ENCODE measurements around the gene PGBD1.

Gene PGBD1

DNA sequence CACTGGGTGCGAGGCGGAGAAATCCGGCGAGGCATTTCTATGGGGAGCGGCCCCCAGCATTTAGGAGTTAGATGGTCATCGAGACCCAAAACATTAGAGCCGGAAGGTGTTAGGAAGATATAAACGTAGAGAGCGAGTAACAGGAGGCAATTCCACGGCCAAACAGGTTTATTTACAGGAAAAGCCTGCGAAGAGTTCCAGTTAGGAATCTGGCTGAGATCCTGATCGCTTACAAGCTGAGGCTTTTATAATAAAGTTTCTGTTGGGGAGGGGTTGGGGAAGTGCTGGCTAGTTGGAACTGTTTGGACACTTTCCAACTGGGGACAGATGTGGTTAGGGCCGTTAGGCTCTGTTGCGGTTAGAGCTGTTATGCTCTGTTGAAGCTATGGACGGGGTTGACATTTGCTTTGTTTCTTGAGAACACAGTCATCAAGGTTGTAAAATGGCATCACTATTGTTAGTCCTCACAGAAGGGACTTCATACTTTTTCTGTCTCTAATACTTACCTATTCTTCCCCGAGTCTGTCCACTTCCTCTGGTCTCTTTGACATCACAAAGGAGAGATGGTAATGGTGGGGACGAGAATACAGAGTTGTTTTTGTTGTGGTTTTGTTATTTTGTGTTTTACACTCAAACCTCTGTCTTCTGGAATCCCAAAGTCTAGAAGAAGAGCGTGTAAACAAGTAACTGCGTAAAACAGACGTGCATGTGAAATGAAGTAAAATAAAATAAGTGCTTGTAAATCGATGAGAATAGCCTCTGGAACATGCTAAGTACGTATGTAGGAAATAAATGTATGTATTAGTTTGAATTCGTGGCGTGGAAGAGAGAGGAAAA is 55.1 kb downstream of the PGBD1 start:
- ATAC-seq = peak; percentile 33 to 37

DNA sequence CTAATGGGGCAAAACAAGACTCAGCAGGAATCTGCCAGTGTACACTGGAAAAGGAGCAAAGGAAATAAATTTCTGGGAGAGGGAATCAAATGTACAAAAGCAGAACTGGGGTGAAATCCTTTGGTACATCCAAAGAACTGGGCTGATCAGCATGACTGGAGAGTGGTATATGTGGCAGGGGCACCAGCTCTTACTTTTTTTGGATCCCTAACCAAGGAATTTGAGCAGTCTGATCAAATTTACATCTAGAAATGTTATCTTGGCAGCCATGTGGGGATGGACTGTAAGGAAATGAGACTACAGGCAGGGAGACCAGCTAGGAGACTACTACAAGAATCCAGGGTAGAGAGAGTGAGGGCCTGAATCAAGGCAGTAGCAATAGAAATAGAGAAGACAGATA is 55.7 kb downstream of the PGBD1 start:
- no peak for ATAC-seq

DNA sequence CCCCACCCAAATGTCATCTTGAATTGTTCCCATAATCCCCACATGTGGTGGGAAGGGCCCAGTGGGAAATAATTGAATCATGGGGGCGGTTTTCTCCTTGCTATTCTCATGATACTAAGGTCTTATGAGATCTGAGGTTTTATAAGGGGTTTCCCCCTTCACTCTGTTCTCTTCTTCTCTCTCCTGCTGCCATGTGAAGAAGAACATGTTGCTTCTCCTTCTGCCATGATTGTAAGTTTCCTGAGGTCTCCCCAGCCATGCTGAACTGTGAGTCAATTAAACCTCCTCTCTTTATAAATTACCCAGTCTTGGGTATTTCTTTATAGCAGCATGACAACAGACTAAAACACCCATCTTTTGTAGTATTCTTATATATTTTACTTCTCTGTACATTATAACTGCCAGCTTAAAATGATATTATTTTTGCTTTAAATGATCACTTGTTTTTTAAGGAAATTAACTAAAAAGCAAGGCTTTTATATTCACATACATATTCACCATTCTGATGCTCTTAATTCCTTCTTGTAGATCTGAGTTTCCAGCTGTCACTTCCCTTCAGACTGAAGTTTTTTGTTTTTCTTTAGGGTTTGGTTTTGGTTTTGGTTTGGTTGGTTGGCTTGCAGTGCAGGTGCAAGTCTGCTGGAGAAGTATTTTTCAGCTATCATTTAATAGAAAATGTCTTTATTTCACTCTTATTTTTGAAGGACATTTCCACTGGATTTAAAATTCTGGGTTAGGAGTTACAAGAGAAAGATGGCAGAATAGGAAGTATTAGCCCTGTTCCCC is 59.1 kb downstream of the PGBD1 start:
- ATAC-seq = no peak

DNA sequence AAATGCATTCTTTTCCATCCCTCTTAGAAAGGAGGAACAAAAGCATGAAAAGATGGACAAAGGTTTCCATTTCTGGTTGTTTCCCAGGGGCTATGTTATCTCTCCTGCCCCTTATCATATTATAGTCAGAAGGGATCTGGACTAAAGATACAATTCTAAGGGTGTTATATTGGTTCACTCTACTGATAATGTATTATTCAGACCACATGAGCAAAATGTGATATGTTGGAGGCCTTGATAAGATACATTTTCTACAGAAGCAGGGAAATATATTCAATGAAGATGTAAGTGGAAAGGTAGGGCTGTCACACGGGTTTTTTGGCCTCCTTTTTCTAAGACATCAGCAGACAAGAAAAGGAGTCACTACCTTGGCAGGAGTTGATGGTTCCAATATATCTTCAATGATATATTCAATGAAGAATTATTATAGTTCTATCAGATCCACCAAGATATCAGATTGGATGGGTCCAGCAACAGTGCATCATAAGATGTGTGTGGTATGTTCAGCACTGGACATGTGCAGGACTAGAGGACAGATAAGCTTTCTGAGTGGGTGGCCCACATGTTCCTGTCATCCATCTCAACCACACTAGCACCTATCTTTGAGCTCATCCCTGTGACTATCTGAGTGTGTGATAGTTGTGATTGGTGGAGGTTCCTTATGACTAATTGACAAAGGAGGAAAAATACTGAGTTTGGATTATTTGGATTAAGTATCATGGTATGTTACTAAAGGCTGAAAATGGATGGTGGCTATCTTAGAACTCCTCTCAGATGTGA is 62.7 kb downstream of the PGBD1 start:
- no peak for ATAC-seq

DNA sequence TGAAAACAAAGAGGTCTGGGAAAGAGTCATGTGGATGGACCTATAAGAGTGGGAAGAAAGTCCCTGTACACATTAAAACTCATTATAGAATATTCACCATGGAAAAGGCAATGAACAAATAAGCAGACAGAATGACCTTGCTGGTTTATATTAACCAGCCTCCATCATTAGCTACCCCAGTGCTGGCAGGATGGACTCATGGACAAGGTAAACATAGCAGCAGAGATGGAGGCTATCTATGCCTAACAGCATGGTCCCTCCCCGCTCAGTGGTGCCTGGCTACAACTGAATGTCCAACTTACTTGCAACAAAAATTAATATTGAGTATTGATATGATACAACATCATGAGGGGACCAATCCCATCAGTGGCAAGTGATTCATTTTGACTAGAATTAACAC is 63.8 kb downstream of the PGBD1 start:
- no peak for ATAC-seq

DNA sequence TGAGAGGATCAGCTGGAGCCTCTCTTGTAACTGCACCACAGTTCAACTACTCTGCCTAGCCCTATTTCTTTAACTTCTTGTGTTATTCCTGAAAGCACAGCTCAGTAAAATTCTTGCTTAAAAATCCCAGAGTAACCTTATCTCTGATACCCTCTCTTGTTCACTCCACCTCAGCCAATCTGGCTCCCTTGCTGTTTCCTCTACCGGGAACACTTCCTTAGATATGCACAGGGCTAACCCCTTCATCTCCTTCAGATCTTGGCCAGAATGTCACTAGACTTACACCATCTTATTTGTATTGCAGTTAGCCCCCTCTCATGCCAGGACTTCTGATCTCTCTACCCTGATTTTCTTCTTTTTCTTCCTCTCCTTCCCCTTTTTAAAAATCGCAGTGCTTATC is 65.7 kb downstream of the PGBD1 start:
- no peak for ATAC-seq

DNA sequence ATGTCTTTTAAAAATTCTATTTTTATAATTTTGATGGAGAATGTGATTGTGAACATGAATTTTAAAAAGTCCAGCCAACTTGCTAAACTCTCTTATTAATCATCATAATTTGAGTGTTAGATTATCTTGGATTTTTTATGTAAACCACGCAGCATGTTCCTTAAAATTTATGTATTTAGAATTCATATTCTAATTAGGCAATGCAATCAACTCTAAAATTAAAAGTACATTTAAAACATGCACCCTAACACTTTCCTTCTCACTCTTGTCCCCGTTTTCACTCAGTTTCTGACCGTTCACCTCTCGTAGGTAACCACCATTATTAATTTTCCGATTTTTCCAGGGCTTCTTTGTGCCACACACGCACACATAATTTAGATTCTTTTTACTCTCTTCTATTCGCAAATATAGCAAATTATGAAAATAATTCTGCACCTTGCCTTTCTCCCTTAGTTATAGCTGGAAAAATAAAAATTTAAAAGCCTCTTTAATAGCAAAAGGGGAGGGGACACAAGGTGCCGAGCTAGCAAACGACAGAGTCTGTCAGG is 68.0 kb downstream of the PGBD1 start:
- ATAC-seq = no peak

DNA sequence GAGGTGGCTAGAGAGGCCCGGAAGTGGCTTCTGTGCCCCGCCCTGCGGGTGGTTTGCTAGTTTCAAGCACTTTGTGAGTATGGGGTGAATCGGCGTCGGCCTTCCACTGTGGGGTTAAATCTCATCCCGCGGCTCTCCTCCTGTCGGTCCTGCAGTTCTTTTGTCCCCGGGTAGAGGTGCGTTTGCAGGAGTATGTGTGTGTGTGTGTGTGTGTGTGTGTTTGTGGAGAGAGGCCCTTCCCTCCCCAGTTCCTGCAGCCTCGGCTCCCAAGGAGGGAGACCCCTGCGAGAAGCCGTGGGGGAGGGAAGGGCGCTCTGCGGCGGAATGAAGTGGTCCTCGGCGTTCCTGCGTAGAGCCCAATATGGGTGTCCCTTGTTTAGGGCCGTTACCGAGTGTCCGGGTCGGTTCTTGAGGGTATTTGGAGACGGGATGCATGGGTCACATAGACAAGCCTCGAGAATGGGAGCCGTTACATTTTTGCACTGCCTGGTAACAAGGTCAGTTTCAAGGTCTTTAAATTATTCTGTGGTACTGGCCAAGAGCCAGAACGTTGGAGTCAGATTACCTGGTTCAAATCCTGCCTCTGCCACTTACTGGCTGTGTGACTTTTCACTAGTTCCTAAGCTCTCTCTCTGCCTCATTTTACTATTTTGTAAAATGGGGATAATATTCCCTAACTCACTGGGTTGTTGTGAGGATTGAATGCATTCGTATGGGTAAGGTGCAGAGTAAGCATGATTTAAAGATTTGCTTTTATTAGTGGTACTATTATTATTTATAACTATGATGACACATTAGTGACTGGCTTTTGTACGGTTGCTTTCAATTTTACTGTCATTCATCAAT is 68.7 kb downstream of the PGBD1 start, which contains the start of gene ZKSCAN3:
ZKSCAN3 (plus strand) TSS at position 56 of the 846 bp plus-strand sequence. CDS start 9,640 bp downstream, outside the sequence.
- peak; percentile 100 for ATAC-seq

DNA sequence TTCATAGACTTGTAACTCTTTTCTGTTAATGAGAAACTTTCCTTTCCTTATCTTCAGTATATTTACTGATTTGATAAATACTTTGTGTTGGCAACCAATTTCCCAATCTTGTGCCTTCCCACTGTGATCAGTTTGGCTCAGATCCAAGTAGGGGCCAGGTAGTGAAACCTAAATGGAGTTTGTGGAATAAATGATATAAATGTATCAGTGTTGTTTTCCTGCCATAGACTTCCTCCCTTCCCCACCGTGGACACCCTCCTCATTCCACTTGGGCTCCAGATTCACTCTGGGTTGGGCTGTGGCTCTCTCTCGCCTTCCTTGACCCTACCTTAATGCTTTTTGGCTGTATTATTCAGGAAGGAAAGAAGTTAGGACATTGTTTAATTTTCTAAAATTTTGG is 69.7 kb downstream of the PGBD1 start:
- ATAC-seq = no peak

DNA sequence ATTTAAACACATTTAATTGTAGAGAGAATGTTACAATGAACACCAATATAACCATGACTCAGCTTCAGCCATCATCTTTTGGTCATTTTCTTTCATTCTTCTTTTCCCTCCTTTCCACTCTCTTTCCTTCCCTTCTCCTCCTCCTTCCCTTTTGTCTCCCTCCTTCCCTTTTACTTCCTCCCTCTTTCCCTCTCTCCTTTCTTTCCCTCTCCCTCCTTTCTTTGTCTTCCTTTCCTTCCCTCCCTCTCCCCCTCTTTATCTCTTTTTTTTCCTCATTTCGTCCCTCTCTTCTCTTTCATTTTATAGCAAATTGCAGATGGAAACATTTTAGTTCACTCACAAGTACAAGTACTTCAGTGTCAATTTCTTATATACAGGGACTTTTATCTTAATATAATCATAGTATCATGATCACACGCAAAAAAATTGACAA is 70.1 kb downstream of the PGBD1 start:
- no peak for ATAC-seq
